SK-N-MC (cell line): ENCODE results near the gene FILIP1L.

Experiments
- DNase-seq: peaks from one replicate; pipeline ENCODE4 v3.0.0-alpha.2; 2011; ENCODE audit warnings: low read depth, low spot score
- H3K27ac ChIP-seq: fragments of 200-600 bp; sonication (generic); 2 replicates; pipeline ENCODE4 v1.5.1; 2016; ENCODE audit warnings: mixed run types
- H3K36me3 ChIP-seq: fragments of 200-600 bp; sonication (generic); 2 replicates; pipeline ENCODE4 v1.6.1; 2017; ENCODE audit warnings: antibody characterized with exemption, low read length, mixed read lengths; ENCODE audit not compliant: insufficient read depth
- H3K4me3 ChIP-seq: fragments of 200-600 bp; sonication (generic); 2 replicates; pipeline ENCODE4 v1.5.1; 2016
- H3K9ac ChIP-seq: fragments of 200-600 bp; sonication (generic); 2 replicates; pipeline ENCODE4 v1.8.0; 2017; ENCODE audit warnings: mixed run types, mixed read lengths; ENCODE audit not compliant: insufficient read length
- H3K9me3 ChIP-seq: fragments of 200-600 bp; sonication (generic); 2 replicates; pipeline ENCODE4 v1.6.1; 2017; ENCODE audit warnings: low read depth, mild to moderate bottlenecking, antibody characterized with exemption, low read length, moderate library complexity, mixed read lengths
- EZH2 ChIP-seq: fragments of 200-600 bp; sonication (generic); IDR thresholded peaks from one replicate; pipeline ENCODE4 v1.6.1; 2017; ENCODE audit warnings: antibody characterized with exemption
- FOXP2 ChIP-seq: optimal IDR thresholded peaks from 2 replicates; pipeline ENCODE3; 2011; ENCODE audit warnings: mild to moderate bottlenecking, moderate library complexity; ENCODE audit not compliant: insufficient read depth; ENCODE audit errors: extremely low read length, control extremely low read depth
- POLR2AphosphoS5 ChIP-seq: IDR thresholded peaks from 2 replicates; pipeline ENCODE4 v1.6.1; 2012; ENCODE audit warnings: mild to moderate bottlenecking, low read depth, low read length, borderline replicate concordance

Gene FILIP1L

DNA sequence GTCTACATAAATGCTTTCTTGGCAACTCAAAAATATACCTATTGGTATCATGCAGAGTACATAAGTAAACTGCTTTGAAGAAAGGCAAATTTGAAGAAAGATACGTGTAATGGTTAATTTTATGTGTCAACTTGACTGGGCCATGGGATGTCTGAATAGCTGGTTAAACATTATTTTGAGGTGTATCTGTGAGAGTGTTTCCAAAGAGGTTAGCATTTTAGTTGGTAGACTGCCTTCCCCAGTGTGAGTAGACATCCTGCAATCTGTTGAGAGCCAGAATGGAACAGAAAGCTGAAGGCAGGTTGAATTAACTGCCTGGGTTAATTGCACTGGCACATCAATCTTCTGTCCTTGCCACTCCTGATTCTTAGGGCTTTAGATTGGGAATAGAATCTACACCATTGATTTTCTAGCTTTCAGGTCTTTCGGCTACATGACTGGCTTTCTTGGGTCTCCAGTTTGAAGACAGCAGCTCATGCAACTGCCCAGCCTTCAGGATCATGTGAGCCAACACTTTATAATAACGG is 198.3 kb downstream of the FILIP1L start:
- Histone ChIP-seq H3K27ac (no peak overlapping the region), H3K9me3 (no peaks in the 10 kb centered on the region), H3K36me3 (no peaks in the 10 kb centered on the region), H3K4me3 (no peak overlapping the region), H3K9ac (no peak overlapping the region)
- no peak for DNase-seq
- TF ChIP-seq POLR2AphosphoS5 (no peak), EZH2 (no peak), FOXP2 (no peak)

DNA sequence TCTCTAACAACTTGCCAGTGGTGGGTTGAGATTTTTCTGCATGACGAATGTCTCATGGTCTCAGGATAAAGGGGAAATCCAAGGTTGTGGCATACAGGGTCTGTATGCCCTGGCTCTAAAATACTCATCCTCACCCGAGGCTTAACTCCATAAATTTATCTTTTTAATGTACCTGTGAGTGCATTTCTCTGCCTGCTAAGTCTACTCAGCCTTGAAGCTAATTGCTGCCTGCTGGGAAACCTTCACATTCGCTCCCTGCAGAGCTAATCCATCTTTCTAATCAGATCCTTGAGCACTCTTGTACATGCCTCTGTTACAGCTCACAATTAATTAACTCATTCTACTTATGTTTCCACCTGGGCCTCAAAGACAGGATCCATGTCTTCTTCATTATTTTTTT is 202.9 kb downstream of the FILIP1L start:
- no peak for DNase-seq
- H3K9me3 ChIP-seq = no peaks in the 10 kb centered on the region
- H3K27ac ChIP-seq = no peak overlapping the region
- H3K36me3 ChIP-seq = no peaks in the 10 kb centered on the region
- H3K4me3 ChIP-seq = no peak overlapping the region
- TF ChIP-seq POLR2AphosphoS5 = no peak
- TF ChIP-seq FOXP2 = no peak
- no peak for TF ChIP-seq EZH2
- H3K9ac ChIP-seq = no peak overlapping the region

DNA sequence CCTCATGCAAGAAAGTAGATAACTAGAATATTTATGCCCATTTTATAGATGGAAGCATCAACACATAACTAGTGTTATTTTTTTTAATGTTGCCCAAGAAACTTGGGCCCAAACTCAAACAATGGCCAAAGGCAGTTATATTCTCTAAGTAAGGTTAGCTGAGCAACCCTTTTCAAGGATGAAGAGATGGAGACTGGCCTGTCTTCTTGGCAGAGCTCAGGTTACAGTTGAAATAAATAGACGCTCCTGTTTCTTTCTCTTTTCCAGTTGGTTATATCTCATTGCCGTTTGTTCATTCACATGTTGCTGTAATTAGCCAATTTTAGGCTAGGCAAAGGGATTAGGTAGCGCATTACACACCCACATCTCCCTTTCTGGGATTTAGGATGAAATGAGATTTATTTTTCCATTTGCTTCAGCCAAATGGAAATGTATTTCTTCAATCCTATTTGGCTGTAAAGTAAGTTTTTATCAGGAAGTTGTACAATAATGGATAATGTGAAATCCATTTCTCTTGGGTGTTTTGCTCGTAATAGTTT is 203.5 kb downstream of the FILIP1L start:
- H3K9ac ChIP-seq = no peak overlapping the region
- DNase-seq = no peak
- no peak for TF ChIP-seq EZH2
- TF ChIP-seq POLR2AphosphoS5 = no peak
- TF ChIP-seq FOXP2 = no peak
- H3K4me3 ChIP-seq = no peak overlapping the region
- H3K36me3 ChIP-seq = no peaks in the 10 kb centered on the region
- H3K9me3 ChIP-seq = no peaks in the 10 kb centered on the region
- H3K27ac ChIP-seq = no peak overlapping the region

DNA sequence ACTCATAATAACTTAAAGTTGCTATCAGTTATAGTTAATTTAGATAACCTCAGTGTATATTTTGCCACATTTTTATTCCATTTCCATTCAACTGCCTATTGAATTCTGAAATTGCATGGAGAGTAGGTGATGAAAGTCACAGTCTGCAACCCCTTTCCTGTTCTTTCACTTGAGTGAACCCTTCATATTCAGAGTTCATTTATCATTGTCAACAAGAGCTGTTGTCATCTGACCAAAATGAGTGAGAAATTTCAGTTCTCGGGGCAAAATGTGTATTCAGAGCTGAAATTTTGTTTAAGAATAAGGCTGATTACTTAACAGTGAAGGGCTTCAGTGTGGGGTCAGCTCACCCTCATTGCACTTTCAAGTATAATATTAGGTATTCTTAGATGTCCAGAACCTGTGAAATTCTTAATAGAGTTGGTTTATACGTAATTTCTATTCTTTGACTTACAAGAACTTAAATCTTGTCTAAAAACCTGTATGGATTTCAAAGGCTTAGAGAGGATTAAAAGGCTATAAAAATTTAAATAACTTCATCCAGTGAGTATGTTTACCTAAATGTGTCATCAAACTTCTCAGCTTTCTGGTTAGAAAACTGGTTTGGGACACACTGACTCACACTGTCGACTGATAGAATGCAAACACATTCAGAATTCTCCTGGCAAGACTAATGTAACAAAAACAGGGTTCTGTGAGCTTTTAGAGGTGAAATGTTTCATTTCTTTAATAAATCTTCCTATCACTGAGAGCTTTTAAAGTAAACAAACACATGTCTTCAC is 204.4 kb downstream of the FILIP1L start:
- TF ChIP-seq FOXP2 (no peak), EZH2 (no peak), POLR2AphosphoS5 (no peak)
- Histone ChIP-seq H3K36me3 (no peaks in the 10 kb centered on the region), H3K4me3 (no peak overlapping the region), H3K9me3 (no peaks in the 10 kb centered on the region), H3K9ac (no peak overlapping the region), H3K27ac (no peak overlapping the region)
- no peak for DNase-seq

DNA sequence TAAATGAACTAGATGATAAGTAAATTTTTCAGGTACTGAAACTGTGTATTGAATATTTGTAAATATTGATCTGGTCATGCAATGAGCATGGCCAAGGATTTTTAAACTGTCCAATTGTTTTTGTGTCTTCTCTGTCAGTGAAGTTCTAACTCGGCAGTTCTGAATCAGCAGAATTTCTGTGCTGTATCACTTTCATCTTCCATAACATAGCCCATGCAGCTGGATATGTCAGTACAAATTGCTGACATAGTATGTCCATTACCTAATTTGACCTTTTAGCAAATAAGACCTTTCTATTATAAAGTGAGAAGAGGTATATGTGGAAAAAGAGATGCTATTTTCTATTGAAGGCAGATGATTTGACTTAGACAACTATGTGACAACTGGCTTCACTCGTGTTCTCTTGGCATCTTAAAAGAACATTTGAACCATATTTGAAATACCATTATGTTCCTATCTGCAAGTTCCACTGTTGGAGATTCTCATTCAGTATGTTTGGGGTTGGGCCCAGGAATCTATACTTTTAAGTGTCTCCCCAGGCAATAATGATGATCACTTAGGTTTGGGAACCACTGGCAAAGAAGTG is 206.2 kb downstream of the FILIP1L start:
- no peak for DNase-seq
- no peak overlapping the region for H3K4me3 ChIP-seq
- H3K27ac ChIP-seq = no peak overlapping the region
- H3K9ac ChIP-seq = no peak overlapping the region
- no peak for TF ChIP-seq FOXP2
- TF ChIP-seq EZH2 = no peak
- no peak for TF ChIP-seq POLR2AphosphoS5
- no peaks in the 10 kb centered on the region for H3K9me3 ChIP-seq
- no peaks in the 10 kb centered on the region for H3K36me3 ChIP-seq

DNA sequence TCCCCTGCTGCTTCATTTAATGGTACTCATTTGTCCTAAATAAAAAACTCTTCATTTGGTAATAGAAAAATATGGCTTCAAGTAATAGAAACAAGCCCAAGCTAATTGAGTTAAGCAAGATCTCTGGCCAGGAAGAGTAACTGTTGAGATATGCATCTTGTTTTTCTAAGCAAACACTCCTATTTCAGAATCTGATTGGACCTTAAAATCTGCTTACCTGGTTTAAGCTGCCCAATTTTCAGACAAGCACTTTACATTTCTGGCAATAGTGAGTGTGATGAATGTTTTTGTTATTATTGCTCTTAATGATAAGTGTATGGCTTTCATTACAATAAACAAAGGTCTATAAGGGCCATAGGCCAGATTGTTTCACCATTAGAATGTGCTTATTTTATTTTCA is 210.4 kb downstream of the FILIP1L start:
- Histone ChIP-seq H3K36me3 (no peaks in the 10 kb centered on the region), H3K4me3 (no peak overlapping the region), H3K9ac (no peak overlapping the region), H3K9me3 (no peaks in the 10 kb centered on the region), H3K27ac (no peak overlapping the region)
- no peak for DNase-seq
- no peak for TF ChIP-seq EZH2
- no peak for TF ChIP-seq FOXP2
- TF ChIP-seq POLR2AphosphoS5 = no peak

DNA sequence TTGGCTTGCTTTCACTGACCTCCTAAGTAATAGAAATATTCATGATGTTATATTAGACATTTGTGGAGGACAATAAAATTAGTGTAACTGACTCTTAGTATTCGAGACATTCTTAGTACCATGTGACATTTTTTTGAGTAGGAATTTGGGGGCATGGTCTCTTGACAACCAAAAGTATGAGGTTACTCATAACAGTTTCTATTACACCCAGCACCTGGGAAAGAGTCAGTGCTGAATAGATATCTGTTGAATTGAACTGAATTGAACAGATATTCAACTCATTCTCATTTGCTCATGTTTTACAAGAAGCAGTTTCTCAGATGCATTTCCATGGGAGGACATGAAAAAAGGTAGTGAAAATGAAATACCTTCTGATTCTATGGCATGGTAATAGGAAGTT is 212.2 kb downstream of the FILIP1L start:
- no peak for TF ChIP-seq FOXP2
- no peak for TF ChIP-seq POLR2AphosphoS5
- no peak for TF ChIP-seq EZH2
- H3K9me3 ChIP-seq = no peaks in the 10 kb centered on the region
- no peaks in the 10 kb centered on the region for H3K36me3 ChIP-seq
- H3K4me3 ChIP-seq = no peak overlapping the region
- H3K27ac ChIP-seq = peak overlapping the region; percentile 27; the same call in 1 of the 2 replicates
- no peak for DNase-seq
- no peak overlapping the region for H3K9ac ChIP-seq

DNA sequence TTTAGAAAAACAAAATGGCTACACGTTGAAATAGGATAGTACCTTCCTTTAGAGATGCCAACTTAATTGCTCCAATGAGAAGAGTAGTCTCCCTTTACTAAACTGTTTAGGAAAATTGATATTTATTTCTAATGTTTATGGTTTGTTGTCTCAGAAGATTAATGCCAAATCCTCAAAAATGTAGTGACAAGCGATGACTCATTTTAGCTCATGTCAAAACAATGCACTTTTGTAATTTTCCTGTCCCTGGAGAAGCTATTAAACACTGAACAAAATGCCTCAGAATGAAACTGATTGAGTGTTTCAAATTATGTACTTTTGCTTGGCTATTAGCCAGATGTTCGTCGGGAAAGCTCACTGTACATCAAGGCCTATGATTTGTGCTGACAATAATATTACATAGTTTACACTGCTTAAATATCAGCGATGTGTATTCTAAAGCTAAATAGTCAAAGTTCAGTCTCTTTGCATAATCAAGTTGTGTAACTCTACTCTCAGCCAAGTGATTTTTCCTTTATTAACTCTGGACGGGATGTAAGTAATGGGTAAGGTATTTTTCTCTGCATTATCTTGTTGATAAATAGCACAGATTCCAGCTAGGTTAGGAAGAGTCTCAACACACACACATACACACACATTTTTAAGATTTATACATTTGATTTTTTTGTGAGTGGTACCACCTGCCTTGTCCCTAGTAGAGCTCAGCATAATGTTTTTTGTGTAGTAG is 212.9 kb downstream of the FILIP1L start:
- Histone ChIP-seq H3K4me3 (peak overlapping the region; percentile 28), H3K9ac (no peak overlapping the region), H3K36me3 (no peaks in the 10 kb centered on the region), H3K9me3 (no peaks in the 10 kb centered on the region), H3K27ac (peak overlapping the region; percentile 43; the same call in 1 of the 2 replicates)
- no peak for TF ChIP-seq POLR2AphosphoS5
- peak; percentile 76 for TF ChIP-seq FOXP2
- peak; percentile 40 for DNase-seq
